ENCODE measurements around the gene GRM1.

GRM1 gene

GRCh38 chr6:146028252-146028795 lies 538 bp upstream of the GRM1 start:
- Histone ChIP-seq H3K27me3 (ENCODE audit: insufficient read depth, low read length, poor library complexity) (no peaks in the 10 kb centered on the region), H2AFZ (ENCODE audit: low read depth, low read length) (no peak overlapping the region), H3K36me3 (ENCODE audit: insufficient read depth, low read length) (no peaks in the 10 kb centered on the region), H3K27ac (ENCODE audit: low read length) (no peak overlapping the region), H3K4me1 (ENCODE audit: insufficient read depth, low read length) (no peaks in the 10 kb centered on the region), H3K4me2 (ENCODE audit: insufficient read depth, low read length) (no peak overlapping the region), H3K9ac (ENCODE audit: low read depth, low read length) (no peak overlapping the region), H3K4me3 (ENCODE audit: low read depth in 1 of 2, low read length in 2 of 2) (no peak overlapping the region), H3K79me2 (ENCODE audit: insufficient read depth, low read length) (no peaks in the 10 kb centered on the region), H4K20me1 (ENCODE audit: insufficient read depth, low read length) (no peaks in the 10 kb centered on the region), H3K9me3 (ENCODE audit: insufficient read depth, low read length, severe bottlenecking) (peaks cover 5% of the 10 kb centered on the region)
- peak; percentile 42; the same call in 1 of the 3 replicates for ATAC-seq (ENCODE audit: insufficient read depth, low read depth)
- peak; percentile 8 for DNase-seq
- no peak for TF ChIP-seq CTCF (IDR thresholded peaks at IDR 0.05; ENCODE audit: borderline replicate concordance, extremely low read depth, low read length, poor library complexity, severe bottlenecking)

- Histone ChIP-seq H3K4me3 (ENCODE audit: low read depth in 1 of 2, low read length in 2 of 2) (no peak overlapping the region), H4K20me1 (ENCODE audit: insufficient read depth, low read length) (no peaks in the 10 kb centered on the region), H3K4me2 (ENCODE audit: insufficient read depth, low read length) (no peak overlapping the region)
These were observed 817 bp downstream of the GRM1 start for GRCh38 chr6:146029573-146030184.

GRCh38 chr6:146032387-146032786 lies 3.5 kb downstream of the GRM1 start:
- Histone ChIP-seq H3K9ac (ENCODE audit: low read depth, low read length) (no peak overlapping the region), H3K9me3 (ENCODE audit: insufficient read depth, low read length, severe bottlenecking) (peaks cover 5% of the 10 kb centered on the region), H3K27me3 (ENCODE audit: insufficient read depth, low read length, poor library complexity) (no peaks in the 10 kb centered on the region), H3K36me3 (ENCODE audit: insufficient read depth, low read length) (no peaks in the 10 kb centered on the region), H2AFZ (ENCODE audit: low read depth, low read length) (no peak overlapping the region), H3K4me3 (ENCODE audit: low read depth in 1 of 2, low read length in 2 of 2) (no peak overlapping the region), H4K20me1 (ENCODE audit: insufficient read depth, low read length) (no peaks in the 10 kb centered on the region), H3K27ac (ENCODE audit: low read length) (no peak overlapping the region), H3K79me2 (ENCODE audit: insufficient read depth, low read length) (no peaks in the 10 kb centered on the region), H3K4me1 (ENCODE audit: insufficient read depth, low read length) (no peaks in the 10 kb centered on the region), H3K4me2 (ENCODE audit: insufficient read depth, low read length) (no peak overlapping the region)
- TF ChIP-seq EZH2 (IDR thresholded peaks at IDR 0.05; ENCODE audit: borderline replicate concordance, low read depth, low read length, severe bottlenecking) (no peak), CTCF (IDR thresholded peaks at IDR 0.05; ENCODE audit: borderline replicate concordance, extremely low read depth, low read length, poor library complexity, severe bottlenecking) (no peak)
- ATAC-seq (ENCODE audit: insufficient read depth, low read depth), result no peak
- DNase-seq, result no peak

More at GRCh38 chr6:146029573-146030184, 817 bp downstream of the GRM1 start:
- Histone ChIP-seq H3K9ac (ENCODE audit: low read depth, low read length) (no peak overlapping the region), H3K79me2 (ENCODE audit: insufficient read depth, low read length) (no peaks in the 10 kb centered on the region), H3K36me3 (ENCODE audit: insufficient read depth, low read length) (no peaks in the 10 kb centered on the region), H3K27ac (ENCODE audit: low read length) (no peak overlapping the region), H3K4me1 (ENCODE audit: insufficient read depth, low read length) (no peaks in the 10 kb centered on the region), H3K9me3 (ENCODE audit: insufficient read depth, low read length, severe bottlenecking) (peaks cover 5% of the 10 kb centered on the region), H3K27me3 (ENCODE audit: insufficient read depth, low read length, poor library complexity) (no peaks in the 10 kb centered on the region), H2AFZ (ENCODE audit: low read depth, low read length) (no peak overlapping the region)
- no peak for DNase-seq
- TF ChIP-seq CTCF (IDR thresholded peaks at IDR 0.05; ENCODE audit: borderline replicate concordance, extremely low read depth, low read length, poor library complexity, severe bottlenecking) (no peak), EZH2 (IDR thresholded peaks at IDR 0.05; ENCODE audit: borderline replicate concordance, low read depth, low read length, severe bottlenecking) (no peak)
- ATAC-seq (ENCODE audit: insufficient read depth, low read depth), result no peak

Measured in DND-41 (cell line).